Upper lobe of left lung (tissue), 6 donors: ENCODE data around the gene FRMD5. TPM values are rescaled to one million over a fixed set of nuclear protein-coding genes. Genes with fewer than 3 reads are reported as not detected.
A peak's percentile ranks its signal among the peaks of the same experiment; 100 is the strongest.

Source experiments
- ATAC-seq, 2 donors: fragments of 200-7000 bp; cut with Tn5 transposase; one replicate each; pipeline ENCODE4 v1.9.1; 2022; ENCODE audit warnings: mild to moderate bottlenecking in 2 of 2, moderate library complexity in 2 of 2; ENCODE audit not compliant: low FRiP score in 2 of 2
- DNase-seq, 2 donors: peaks; one replicate each; pipeline ENCODE4 v3.0.0-alpha.2; 2019 to 2020
- H3K27ac ChIP-seq, 4 donors: fragments of 200-600 bp; sonication (generic); one replicate each; pipeline ENCODE4 v1.5.1; 2016 to 2019
- H3K27me3 ChIP-seq, 4 donors: fragments of 200-600 bp; sonication (generic); one replicate each; pipeline ENCODE4 v1.5.1; 2017 to 2019
- H3K36me3 ChIP-seq, 4 donors: fragments of 200-600 bp; sonication (generic); one replicate each; pipeline ENCODE4 v1.5.1; 2016 to 2019
- H3K4me1 ChIP-seq, 4 donors: fragments of 200-600 bp; sonication (generic); one replicate each; pipeline ENCODE4 v1.5.1; 2018 to 2019
- H3K4me3 ChIP-seq, 4 donors: fragments of 200-600 bp; sonication (generic); one replicate each; pipeline ENCODE4 v1.5.1; 2017 to 2019; ENCODE audit warnings: mild to moderate bottlenecking in 2 of 4, moderate library complexity in 1 of 4
- H3K9me3 ChIP-seq, 4 donors: fragments of 200-600 bp; sonication (generic); one replicate each; pipeline ENCODE4 v1.5.1; 2018 to 2019
- CTCF ChIP-seq, 6 experiments: fragments of 450-650 bp in 4 of 6; fragments of 200-600 bp in 2 of 6; sonication (generic) in 2 of 6; IDR thresholded peaks; one replicate each; pipeline ENCODE4 v1.5.1; 2016 to 2019; ENCODE audit warnings: antibody characterized with exemption in 6 of 6
- EP300 ChIP-seq, 4 donors: sonication (generic); formaldehyde crosslinking; IDR thresholded peaks; one replicate each; pipeline ENCODE4 v1.5.1; 2017; ENCODE audit warnings: antibody characterized with exemption in 4 of 4, control low read depth in 2 of 4
- POLR2A ChIP-seq, 4 donors: fragments of 450-650 bp; IDR thresholded peaks; one replicate each; pipeline ENCODE4 v1.5.1; 2016 to 2017; ENCODE audit warnings: antibody characterized with exemption in 4 of 4, mild to moderate bottlenecking in 2 of 4
- POLR2AphosphoS5 ChIP-seq, 2 donors: sonication (generic); formaldehyde crosslinking; IDR thresholded peaks; one replicate each; pipeline ENCODE4 v1.5.1; 2017; ENCODE audit warnings: antibody characterized with exemption in 2 of 2
- WGBS, 2 donors: methylation state at CpG; one replicate each; pipeline ENCODE4 v1.1.5; 2017 to 2018; 5-methylcytosine and 5-hydroxymethylcytosine counted together
- total RNA-seq, 6 donors: library from RNA; depleted of rRNA in 4 of 6; stranded (reverse); fragments of >200 nt in 4 of 6; gene quantifications; one replicate each; pipeline versions ENCODE4 v1.1.0 to v1.2.1, GENCODE V29; 2016 to 2021
- donor health status: DM: no; HTN: no; CAD: no; lungs with moderate emphysema.
- donor health status: DM: no; HTN: yes; CAD: no; lungs with severe emphysema.

The FRMD5 gene
- total RNA-seq, 6 donors from 2014 or later: 0.15 to 1.3 (median 0.99) TPM; not detected in 2

GRCh38 chr15:44208956-44209355 is 13.9 kb upstream of the FRMD5 start:
- TF ChIP-seq POLR2A (IDR thresholded peaks at IDR 0.05) (no peak), POLR2AphosphoS5 (IDR thresholded peaks at IDR 0.05) (no peak), CTCF (IDR thresholded peaks at IDR 0.05) (no peak), EP300 (IDR thresholded peaks at IDR 0.05) (no peak)
- DNase-seq (no peak), ATAC-seq (no peak)
- H3K36me3 ChIP-seq: no peaks in the 10 kb centered on the region
- H3K9me3 ChIP-seq: no peaks in the 10 kb centered on the region
- H3K27me3 ChIP-seq: no peaks in the 10 kb centered on the region
- H3K4me3 ChIP-seq: no peak overlapping the region
- H3K4me1 ChIP-seq: no peaks in the 10 kb centered on the region
- H3K27ac ChIP-seq: no peak overlapping the region
- 88 to 94% methylated on average over 2 of the region's 2 CpGs for WGBS, 2 donors

DNA sequence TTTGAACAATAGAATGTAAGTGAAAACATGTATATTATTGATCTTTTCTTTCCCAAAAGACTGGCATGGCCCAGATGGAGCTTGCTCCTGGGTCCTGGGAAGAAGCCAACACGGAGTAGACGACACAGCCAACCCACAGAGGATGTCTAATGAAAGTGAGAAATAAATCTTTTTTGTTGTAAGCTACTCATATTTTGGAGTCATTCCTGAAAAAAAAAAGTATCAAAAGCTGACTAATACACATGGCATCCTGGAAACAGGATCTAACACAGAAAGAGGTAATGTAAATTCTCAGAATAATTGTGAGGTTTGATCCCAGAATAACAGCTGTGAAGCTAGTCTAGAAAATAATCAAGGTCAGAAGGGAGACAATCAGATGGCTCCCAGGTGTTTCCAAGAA is 12.6 kb upstream of the FRMD5 start:
- DNase-seq (no peak), ATAC-seq (no peak)
- Histone ChIP-seq H3K27ac (no peak overlapping the region), H3K4me1 (no peaks in the 10 kb centered on the region), H3K27me3 (no peaks in the 10 kb centered on the region), H3K9me3 (no peaks in the 10 kb centered on the region), H3K4me3 (no peak overlapping the region), H3K36me3 (no peaks in the 10 kb centered on the region)
- TF ChIP-seq CTCF (IDR thresholded peaks at IDR 0.05) (no peak), POLR2A (IDR thresholded peaks at IDR 0.05) (no peak), EP300 (IDR thresholded peaks at IDR 0.05) (no peak), POLR2AphosphoS5 (IDR thresholded peaks at IDR 0.05) (no peak)
- WGBS, 2 donors: 65 to 81% methylated on average over 2 of the region's 2 CpGs

DNA sequence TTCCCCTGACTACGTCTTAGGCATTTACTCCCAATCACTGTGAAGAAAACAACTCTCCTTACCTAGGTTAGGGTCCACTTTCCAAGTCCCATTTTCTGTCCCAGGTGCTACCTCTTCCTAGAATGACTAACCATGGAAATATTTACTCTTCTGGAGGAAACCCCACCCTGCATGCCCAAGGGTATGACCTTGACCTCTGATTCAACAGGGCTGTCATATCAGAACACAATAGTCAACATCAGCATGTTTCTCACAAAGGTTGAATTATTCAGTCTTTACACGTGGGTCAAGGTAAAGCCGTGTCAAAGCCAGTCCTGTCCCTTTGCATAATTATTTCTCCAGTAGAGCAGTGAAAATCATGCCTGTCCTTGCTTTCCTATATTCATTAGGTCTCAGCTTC is 4.3 kb upstream of the FRMD5 start:
- H3K27me3 ChIP-seq: peaks cover 0 to 8% (median 7%) of the 10 kb centered on the region in 4 donors

GRCh38 chr15:44194323-44195150 is 534 bp downstream of the FRMD5 start:
- H3K4me1 ChIP-seq: peaks cover 20 to 23% (median 22%) of the 10 kb centered on the region in 4 donors
- peak; percentile 28 to 89 for DNase-seq
- no peaks in the 10 kb centered on the region for H3K9me3 ChIP-seq
- no peak for TF ChIP-seq EP300 (IDR thresholded peaks at IDR 0.05)
- no peak for TF ChIP-seq POLR2A (IDR thresholded peaks at IDR 0.05)
- peak overlapping the region; percentile 4 to 70 (median 50) for H3K4me3 ChIP-seq
- WGBS, 2 donors: 8 to 9% methylated on average over 11 to 21 of the region's 74 CpGs
- H3K27ac ChIP-seq: no peak overlapping the region
- H3K36me3 ChIP-seq: no peaks in the 10 kb centered on the region
- peaks cover 0 to 23% (median 19%) of the 10 kb centered on the region in 4 donors for H3K27me3 ChIP-seq
- peak; percentile 48 to 66 for ATAC-seq

More for the DNA sequence above, 4.3 kb upstream of the FRMD5 start:
- TF ChIP-seq EP300 (IDR thresholded peaks at IDR 0.05) (no peak), CTCF (IDR thresholded peaks at IDR 0.05) (no peak), POLR2A (IDR thresholded peaks at IDR 0.05) (no peak), POLR2AphosphoS5 (IDR thresholded peaks at IDR 0.05) (no peak)
- Histone ChIP-seq H3K36me3 (no peaks in the 10 kb centered on the region), H3K9me3 (no peaks in the 10 kb centered on the region), H3K27ac (no peak overlapping the region), H3K4me1 (peaks cover 12 to 14% (median 13%) of the 10 kb centered on the region in 4 donors), H3K4me3 (no peak overlapping the region)
- no peak for ATAC-seq
- DNase-seq: no peak
- WGBS, 2 donors: 71 to 80% methylated on average over 3 of the region's 3 CpGs

- Histone ChIP-seq H3K27ac (no peak overlapping the region), H3K4me1 (peaks cover 20 to 23% (median 22%) of the 10 kb centered on the region in 4 donors), H3K4me3 (peak overlapping the region in 3 of 4 donors; percentile 49 to 70 (median 51)), H3K36me3 (no peaks in the 10 kb centered on the region), H3K9me3 (no peaks in the 10 kb centered on the region), H3K27me3 (peaks cover 0 to 23% (median 19%) of the 10 kb centered on the region in 4 donors)
- WGBS, 2 donors: 9 to 13% methylated on average over 20 of the region's 20 CpGs
- ATAC-seq (no peak), DNase-seq (no peak)
- TF ChIP-seq POLR2A (IDR thresholded peaks at IDR 0.05): no peak
Observed at GRCh38 chr15:44193651-44194322, 1.3 kb downstream of the FRMD5 start.
